GOT3 (cell line): ENCODE results near the gene SETX.
"Not testable (repeated sequence)": the region's sequence is repeated elsewhere in the genome, so short reads cannot be mapped to it uniquely, and the experiment has no call there.

Source experiments
- DNase-seq: peaks from one replicate; lab custom pipeline; 2025; ENCODE audit warnings: mixed read lengths; lab: John Stamatoyannopoulos, UW

The SETX gene, protein sequence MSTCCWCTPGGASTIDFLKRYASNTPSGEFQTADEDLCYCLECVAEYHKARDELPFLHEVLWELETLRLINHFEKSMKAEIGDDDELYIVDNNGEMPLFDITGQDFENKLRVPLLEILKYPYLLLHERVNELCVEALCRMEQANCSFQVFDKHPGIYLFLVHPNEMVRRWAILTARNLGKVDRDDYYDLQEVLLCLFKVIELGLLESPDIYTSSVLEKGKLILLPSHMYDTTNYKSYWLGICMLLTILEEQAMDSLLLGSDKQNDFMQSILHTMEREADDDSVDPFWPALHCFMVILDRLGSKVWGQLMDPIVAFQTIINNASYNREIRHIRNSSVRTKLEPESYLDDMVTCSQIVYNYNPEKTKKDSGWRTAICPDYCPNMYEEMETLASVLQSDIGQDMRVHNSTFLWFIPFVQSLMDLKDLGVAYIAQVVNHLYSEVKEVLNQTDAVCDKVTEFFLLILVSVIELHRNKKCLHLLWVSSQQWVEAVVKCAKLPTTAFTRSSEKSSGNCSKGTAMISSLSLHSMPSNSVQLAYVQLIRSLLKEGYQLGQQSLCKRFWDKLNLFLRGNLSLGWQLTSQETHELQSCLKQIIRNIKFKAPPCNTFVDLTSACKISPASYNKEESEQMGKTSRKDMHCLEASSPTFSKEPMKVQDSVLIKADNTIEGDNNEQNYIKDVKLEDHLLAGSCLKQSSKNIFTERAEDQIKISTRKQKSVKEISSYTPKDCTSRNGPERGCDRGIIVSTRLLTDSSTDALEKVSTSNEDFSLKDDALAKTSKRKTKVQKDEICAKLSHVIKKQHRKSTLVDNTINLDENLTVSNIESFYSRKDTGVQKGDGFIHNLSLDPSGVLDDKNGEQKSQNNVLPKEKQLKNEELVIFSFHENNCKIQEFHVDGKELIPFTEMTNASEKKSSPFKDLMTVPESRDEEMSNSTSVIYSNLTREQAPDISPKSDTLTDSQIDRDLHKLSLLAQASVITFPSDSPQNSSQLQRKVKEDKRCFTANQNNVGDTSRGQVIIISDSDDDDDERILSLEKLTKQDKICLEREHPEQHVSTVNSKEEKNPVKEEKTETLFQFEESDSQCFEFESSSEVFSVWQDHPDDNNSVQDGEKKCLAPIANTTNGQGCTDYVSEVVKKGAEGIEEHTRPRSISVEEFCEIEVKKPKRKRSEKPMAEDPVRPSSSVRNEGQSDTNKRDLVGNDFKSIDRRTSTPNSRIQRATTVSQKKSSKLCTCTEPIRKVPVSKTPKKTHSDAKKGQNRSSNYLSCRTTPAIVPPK (N-terminal part only)

DNA sequence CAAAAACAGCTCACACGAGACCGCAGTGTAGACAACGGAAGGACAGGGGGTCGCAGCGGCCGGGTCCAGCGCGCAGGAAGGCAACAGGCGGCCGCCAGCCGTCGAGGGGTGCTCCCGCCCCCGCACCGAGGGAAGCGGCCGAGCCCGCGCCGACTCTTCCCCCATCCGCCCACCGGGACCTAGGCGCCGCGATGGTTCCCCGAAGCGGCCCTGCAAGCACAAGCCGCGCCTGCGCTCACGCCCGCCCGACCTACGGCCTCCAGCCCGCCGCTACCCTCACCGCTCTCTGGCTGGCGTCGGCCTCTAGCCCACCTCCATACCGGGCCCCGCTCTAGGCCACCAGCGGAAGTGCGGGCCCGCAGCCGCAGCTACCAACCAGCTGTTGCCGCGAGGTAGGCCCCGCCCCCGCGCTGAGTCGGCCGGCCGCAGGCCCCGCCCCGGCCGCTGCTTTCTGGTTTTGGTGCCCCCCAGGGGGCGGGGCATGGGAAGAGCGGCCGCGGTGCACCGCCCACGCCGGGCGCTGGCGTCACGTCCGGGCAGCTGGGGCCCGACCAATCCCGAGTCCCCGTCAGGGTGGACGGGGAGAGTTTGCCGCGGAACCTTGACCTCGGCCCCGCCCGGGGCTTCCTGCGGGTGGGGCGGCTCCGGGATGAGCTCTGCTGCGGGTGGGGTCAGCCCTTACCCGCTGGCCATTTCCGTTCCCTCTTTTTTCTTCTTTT lies at the start of gene SETX:
SETX (minus strand) TSS at position 350 of the 719 bp plus-strand sequence. CDS start 5,558 bp downstream, outside the sequence.
- DNase-seq: peak; percentile 89

DNA sequence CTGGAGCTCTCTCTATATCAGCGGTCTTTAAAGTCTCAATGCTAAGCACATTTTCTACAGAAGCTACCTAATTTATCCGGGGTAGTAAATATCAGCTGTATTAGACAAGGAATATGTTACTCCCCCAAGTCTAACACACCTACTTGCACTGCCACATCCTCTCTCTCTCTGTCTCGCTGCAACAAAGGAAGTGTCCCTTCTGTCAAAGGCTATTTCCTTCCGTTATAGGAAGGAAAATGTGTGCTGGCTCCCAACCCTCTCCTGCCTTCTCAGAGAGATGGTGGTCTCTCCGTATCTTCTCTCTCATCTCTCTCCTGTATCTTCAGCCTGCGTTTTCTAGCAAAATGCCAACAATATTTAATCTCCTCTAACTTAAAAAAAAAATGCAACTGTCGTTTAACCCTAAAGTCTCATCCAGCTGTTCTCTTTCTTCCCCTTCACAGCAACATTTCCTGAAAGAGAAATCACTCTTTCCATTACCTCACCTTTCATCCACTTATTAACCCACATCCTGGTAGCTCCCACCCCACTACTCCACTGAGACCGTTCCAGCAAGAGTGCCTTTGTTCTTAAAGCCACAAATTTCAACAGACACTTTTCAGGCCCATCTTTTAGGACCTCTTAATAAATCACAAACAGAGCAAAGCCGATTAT lies 49.6 kb upstream of the SETX start:
- DNase-seq: no peak

DNA sequence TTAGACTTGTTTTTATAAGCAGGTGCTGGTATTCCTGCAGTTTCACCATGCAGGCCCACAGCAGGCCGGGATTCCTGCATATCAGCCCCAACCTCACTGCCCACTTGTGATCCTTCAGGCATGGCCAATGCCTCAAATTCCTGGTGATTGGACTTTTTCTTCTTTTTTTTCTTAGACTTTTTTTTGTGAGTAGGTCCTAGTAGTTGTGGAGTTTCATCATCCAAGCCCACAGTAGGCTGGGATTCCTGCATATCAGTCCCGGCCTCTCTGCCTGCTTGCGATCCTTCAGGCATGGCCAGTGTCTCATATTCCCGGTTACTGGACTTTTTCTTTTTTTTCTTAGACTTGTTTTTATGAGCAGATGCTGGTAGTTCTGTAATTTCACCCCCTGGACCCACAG lies 47.0 kb upstream of the SETX start:
- DNase-seq: no peak

DNA sequence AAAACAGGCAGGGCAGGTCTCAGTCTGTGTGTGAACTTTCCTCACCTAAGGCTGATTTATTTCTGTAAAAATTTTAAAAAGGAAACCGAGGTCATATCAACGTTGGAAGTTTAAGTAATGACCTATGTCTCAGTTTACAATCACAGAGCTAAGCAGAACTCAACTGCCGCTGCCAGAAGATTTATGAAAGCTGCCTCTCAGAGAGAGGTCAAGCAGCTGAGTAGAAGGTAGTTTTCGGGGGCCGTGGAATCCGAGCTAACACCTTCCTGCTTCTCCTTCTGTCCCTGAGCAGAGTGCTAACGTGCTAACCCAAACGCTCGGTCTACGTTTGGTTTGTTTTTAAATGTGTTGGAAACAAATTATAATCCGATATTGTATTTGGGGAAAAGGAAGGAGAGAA lies 40.8 kb upstream of the SETX start:
- no peak for DNase-seq

DNA sequence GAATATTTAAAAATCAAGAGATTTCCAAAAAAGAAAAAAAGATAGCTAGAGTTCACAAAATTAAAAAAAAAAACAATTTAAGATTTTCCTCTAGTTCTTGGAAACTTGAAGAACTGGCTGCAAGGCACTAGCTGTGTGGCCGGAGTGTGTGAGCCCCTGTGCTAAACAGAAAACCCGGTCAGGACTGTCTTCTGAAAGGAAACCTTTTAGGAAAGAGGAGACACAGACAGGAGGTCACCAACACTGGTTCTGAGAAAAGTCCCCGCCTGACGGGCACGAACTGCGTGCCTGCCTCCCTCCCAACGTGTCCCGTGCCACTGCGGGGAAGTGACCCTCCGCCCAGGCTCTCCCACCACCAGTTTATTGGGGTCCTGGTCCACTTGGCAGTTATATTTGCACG lies 36.7 kb upstream of the SETX start:
- DNase-seq: no peak

DNA sequence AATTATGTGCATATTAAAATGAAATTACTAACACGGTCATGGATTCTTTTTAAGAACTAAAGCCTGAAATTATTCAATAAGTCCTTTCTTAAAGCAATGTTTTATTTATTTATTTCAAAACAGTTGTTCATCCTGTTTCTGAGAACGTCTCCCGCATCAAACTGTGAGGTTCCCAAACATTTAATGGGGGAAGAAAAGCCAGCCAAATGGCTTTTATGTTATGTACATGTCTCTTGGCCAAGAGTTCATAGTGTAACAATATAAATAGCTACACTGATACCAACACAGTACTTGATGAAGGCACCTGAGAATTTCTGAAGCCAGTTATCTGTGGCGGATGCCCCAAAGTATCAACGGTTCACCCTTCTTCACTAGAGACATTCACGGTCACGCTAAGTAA lies 36.2 kb upstream of the SETX start:
- no peak for DNase-seq

DNA sequence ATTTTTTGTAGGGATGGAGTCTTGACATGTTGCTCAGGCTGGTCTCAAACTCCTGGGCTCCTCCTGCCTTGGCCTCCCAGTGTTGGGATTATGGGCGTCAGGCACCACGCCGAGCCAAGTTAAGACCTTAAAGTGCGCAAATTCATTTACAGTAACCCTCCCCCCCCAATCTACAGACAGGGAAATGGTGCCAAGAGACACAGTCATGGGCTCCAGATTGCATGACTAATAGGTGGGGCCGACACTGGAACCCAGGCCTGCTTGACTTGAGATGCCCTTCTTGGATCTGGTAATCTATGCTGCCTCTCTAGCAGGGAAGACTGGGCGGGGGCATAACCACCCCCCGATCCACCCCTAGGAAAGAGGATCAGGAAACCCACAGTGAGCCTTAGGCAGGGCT lies 32.3 kb upstream of the SETX start:
- DNase-seq: no peak

DNA sequence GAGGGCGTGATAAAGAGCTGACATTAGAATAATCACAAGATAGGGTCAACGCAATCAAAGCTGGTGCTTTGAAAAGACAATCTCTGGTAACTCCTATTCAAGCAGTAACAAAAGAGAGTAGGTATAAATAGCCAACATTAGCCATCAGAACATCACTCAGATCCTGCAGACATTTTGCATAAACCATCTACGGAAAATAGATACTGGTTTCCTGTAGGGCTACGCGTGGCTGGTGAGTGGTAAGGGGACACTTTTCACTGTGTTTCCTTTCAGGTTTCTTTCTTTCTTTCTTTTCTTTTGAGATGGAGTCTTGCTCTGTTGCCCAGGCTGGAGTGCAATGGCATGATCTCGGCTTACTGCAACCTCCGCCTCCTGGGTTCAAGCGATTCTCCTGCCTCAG lies 29.6 kb upstream of the SETX start:
- DNase-seq: no peak

DNA sequence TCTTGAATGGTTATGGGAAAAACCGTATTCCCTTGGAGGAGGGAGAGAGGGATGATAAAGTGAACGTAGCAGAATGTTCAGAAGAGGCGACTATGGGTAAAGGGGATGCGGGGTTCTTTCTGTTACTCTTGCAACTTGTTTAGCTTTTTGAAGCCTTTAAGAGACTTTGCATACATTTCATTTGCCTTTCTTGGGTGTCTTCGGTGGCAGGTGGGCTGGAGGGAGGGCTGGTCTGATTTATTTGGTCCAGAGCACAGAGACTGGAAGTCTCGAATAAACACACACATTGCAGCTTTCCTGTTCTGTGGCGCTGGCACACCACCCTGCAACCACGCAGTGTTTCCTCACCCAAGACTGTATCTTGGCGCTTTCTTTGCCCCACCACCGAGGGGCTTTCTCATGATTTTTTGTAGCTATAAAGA lies 28.7 kb upstream of the SETX start:
- DNase-seq: no peak

DNA sequence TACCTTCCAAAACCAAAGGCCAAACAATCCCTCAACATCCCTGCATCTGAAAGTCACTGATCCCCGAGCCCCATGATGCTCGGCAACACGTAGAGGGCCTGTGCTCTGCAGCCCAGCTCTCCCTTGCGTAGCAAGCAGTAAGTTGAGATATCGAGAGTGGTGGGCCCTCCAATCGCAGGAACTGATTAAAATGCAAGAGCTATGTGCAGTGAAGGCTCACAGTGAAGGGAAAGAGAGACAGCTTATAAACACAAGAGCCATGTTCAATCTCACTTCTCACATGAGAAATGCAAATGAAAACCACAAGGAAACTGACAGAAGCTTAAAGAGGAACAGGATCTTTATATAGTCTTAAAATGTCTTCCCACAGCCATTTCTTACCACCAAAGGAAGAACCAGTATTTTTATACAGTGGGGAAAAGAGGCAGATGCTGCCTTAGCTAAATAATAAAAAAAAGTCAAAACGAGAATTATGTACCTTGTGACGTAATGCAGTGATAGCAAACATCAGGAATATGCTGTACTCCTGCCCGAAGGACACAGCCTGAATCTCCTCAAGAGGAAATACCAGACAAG lies 27.3 kb upstream of the SETX start:
- no peak for DNase-seq

DNA sequence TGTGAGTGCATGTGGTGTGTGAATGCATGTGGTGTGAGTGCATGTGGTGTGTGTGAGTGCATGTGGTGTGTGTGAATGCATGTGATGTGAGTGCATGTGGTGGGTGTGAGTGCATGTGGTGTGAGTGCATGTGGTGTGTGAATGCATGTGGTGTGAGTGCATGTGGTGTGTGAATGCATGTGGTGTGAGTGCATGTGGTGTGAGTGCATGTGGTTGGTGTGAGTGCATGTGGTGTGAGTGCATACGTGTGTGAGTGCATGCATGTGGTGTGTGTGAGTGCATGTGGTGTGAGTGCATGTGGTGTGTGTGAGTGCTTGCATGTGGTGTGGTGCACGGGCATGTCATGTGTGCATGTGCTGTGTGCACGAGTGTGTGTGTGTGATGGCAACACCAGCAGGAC lies 23.6 kb upstream of the SETX start:
- DNase-seq: not testable (repeated sequence)

DNA sequence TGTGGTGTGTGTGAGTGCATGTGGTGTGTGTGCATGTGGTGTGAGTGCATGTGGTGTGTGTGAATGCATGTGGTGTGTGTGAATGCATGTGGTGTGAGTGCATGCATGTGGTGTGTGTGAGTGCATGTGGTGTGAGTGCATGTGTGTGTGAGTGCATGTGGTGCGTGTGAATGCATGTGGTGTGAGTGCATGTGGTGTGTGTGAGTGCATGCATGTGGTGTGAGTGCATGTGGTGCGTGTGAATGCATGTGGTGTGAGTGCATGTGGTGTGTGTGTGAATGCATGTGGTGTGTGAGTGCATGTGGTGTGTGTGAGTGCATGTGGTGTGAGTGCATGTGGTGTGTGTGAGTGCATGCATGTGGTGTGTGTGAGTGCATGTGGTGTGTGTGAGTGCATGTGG lies 23.0 kb upstream of the SETX start:
- DNase-seq: not testable (repeated sequence)

DNA sequence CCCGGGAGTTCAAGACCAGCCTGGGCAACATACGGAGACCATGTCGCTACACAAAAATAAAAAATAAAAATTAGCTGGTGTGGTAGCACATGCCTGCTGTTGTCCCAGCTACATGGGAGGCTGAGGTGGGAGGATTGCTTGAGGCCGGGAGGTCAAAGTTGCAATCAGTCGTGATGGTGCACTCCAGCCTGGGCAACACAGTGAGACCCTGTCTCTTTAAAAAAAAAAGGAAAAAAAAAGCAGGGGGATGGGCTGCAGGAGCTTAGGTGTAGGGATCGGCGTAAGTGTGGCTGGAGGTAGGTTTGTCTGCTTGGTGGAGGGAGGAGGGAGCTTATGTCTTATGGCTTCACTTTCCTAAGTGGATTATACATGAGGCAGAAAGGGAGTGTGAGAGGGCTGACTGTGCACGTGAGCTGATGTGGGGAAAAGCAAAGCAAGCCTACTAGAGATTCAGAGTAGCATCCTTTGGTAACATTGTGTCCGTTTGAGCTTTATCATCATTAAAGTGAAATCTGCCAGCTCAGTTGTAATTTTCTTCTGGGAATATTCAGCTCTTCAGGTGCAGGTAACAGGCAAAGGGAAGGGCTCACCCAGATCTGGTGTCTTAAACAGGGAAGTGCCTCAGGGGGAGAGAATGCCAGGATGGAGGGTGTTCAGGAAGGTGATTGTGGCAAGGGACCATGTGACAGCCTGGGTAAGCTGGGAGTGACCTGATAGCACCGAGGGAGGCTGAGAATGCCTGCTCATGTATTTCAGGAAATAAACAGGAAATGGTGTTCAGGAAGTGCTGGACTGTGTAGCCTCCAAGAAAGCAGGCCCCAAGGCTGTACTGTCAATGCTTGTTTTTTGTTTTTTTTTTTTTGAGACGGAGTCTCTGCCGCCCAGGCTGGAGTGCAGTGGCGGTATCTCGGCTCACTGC lies 17.6 kb upstream of the SETX start:
- no peak for DNase-seq

DNA sequence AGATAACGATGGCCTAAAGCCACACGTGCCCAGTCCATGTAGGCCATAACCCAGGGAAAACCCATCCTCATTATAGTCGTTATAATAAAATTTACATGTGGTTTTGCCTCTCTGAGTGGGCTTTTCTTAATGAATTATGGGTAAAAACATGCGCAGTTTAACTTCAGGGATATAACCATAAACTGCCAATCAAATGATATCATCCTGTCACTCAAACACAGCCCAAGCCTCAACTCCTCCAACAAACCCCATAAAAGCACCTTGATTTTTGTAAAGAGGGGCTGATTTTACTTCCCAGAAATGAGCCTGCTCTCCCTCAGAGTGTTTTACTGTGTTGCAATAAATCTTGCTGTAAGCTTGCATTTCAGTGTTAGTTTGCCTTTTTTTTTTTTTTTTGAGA lies 15.8 kb upstream of the SETX start:
- no peak for DNase-seq

DNA sequence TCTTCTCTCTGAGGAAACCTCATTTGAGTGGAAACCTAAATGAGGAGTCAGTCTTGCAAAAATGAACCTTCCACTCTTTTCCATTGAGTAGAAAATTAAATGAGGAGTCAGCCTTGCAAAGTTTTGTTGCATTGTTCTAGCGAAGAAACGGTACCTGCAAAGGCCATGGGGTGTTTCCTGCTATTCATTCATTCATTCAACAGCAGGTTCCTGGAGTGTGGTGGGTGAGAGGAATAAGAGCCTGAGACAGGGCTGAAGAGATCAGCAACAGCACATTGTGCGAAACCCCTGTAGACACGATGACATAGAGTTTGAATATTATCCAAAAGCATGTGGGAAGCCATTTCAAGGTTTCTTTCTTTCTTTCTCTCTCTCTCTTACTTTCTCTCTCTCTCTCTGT lies 14.6 kb upstream of the SETX start:
- no peak for DNase-seq

DNA sequence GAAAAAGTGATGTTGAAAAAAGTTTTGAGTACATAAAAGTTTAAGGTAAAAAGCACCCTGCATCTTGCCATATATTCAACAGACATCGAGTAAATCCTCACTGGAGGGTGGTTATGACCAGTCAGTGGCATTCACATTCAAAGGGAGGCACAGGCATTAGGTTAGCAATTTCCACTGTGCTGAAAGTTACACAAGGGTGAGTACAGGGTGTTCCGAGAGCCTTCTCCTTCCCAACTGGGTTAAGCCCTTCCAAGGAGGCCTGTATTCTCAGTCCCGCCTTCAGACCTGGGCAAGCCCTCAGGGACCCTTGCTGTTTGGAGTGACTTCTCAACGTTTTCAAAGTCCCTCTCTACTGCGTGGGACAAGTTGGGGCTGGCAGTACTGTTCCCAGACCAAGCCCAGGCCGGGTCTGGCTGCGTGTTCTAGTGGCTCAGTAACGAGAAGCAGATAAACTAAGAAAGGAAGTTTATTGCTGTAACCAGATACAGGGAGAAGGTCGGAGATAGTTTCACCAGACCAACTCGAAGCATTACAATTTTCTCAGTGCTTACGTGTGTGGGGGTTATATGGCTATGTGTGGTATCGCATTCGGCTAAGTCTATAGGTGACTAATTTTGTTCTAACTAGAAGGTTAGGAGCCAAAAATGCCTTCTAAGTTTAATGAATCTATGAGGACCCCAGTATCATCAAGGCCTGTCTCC lies 13.0 kb upstream of the SETX start:
- no peak for DNase-seq

DNA sequence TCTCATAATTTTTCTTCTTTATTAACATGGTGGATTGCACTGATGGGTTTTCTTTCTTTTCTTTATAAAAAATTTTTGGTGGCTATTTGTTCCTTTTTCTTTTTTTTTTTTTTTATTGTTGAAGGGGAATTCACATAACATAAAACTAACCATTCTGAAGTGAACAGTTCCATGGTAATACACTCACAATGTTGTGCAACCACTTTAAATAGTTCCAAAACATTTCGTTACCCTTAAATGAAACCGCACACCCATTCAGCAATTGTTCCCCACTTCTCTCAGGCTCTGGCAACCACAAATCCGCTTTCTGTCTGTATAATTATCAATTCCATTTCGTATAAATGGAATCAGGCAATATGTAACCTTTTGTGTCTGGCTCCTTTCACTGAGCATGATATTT lies 11.7 kb upstream of the SETX start:
- DNase-seq: no peak

DNA sequence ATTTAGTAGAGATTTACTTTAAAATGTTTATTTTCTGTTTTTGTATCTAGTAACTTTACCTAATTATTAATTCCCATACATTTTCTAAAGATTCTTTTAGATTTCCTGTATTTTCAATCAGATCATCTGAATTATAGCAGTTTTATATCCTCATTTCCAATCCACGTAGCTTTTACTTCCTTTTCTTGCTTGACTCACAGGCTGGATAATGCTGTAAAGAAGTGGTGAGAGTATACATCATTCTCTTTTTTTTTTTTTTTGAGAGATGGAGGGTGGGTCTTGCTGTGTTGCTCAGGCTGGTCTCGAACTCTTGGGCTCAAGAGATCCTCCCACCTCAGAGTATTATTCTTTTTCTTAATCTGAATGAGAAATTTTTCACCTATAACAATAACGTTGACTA lies 11.2 kb upstream of the SETX start:
- DNase-seq: no peak

DNA sequence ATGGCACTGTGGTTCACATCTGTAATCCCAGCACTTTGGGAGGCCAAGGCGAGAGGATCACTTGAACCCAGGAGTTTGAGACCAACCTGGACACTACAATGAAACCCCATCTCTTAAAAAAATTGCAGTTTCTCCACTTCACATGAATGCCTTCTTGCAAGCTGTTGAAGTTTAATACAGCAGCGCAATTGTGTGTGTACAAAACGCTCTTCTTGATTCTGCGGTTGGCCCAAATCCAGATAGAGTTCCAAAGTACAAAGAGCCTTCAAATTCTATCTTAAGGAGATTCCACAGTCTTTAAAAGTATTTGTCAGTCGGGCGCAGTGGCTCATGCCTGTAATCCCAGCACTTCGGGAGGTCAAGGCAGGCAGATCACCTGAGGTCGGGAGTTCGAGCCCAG lies 9.3 kb upstream of the SETX start:
- DNase-seq: no peak
